GM18517 (cell line): Measurements from ENCODE around the gene ATP13A1.

Experiments used
- ATAC-seq: cut with Tn5 transposase; IDR thresholded peaks from one replicate; pipeline ENCODE4 v1.9.1; 2021; ENCODE audit warnings: mild to moderate bottlenecking, moderate library complexity; ENCODE audit not compliant: unreplicated experiment

Gene ATP13A1

GRCh38 chr19:19645233-19645870 lies 18.1 kb downstream of the ATP13A1 start:
- ATAC-seq, result no peak

GRCh38 chr19:19644054-19644388 lies 19.5 kb downstream of the ATP13A1 start:
- no peak for ATAC-seq

DNA sequence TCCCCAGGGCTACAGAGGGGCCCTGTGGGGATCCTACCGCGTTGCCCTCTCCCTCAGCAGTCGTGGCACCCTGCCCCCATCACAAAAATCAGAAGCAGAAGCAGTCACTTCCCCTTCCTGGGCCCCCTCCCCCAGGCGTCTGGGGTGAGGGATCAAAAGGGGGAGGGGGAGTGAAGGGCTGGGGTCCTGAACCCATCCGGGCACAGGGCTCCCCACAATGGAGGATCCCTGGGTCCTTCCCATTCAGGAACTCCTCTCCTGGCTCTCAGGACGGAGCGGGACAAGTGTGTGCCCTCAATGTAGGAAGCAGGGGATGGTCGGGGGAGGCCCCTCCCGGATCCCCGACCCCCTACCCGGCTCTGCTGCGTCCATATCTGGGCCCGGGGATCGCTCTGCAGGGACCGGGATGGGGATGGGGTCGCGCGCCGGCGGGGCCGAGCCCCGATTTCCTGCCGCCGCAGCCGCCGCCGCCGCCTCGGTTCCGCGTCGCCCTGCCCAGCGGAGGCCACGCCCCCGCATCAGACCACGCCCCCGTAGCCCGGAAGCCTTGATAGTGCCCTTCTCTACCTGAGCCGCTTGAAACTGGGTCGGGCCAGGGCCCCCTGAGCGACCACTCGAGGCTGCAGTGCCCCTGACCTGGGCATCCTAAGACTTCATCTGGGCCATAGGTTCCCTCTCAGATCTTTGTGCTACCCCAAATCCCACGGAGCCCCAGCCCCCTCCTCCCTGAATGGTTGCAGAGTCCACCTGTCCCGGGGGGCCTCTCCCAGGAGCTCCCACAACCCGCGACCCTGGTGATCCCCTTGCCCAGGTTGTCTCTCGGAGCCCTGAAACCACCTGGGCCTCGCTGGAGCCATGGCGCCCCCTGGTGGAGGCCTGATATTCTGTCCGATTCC lies 20.1 kb downstream of the ATP13A1 start, which contains the start of gene GMIP:
Gene GMIP (minus strand): TSS at position 500 of the 896 bp plus-strand sequence. CDS start 128 bp downstream, at position 372.
- ATAC-seq, result no peak

GRCh38 chr19:19642506-19643157 lies 20.8 kb downstream of the ATP13A1 start:
- no peak for ATAC-seq

DNA sequence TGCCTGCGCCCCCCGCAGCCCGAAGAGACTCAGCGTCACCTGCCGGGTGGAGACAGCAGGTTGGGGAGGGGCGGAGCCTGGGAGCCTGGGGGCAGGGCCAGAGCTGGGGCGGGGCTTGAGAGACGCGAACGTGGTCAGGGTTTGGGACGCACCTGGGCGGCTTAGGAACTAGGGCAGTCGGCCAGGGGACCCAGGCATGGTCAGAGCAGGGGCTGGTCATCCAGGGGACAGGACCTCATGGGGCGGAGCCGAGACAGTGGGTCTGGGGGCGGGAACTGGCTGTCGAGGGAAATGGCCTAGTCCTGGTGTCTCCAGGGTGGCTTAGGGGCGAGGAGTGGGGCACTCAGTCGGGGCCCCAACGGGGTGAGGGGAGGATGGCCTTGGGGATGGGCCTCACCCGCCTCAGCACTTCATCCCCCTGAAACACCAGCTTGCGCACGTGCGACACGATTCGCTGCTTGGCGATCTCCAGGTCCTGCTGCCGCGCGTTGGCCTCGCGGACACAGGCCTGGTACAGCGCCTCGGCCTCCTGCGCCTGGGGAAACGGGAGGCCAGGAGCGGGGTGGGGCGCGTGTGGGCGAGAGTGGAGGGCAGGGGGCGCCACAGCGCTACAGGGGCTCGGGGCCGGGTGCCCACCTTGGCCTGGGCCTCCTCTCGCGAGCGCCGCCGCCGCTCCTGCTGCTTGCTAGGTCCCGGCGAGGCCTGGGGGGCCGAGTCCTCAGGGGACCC lies 25.8 kb downstream of the ATP13A1 start:
- ATAC-seq, result no peak

- no peak for ATAC-seq
Measured at GRCh38 chr19:19637186-19637522, 26.3 kb downstream of the ATP13A1 start.

DNA sequence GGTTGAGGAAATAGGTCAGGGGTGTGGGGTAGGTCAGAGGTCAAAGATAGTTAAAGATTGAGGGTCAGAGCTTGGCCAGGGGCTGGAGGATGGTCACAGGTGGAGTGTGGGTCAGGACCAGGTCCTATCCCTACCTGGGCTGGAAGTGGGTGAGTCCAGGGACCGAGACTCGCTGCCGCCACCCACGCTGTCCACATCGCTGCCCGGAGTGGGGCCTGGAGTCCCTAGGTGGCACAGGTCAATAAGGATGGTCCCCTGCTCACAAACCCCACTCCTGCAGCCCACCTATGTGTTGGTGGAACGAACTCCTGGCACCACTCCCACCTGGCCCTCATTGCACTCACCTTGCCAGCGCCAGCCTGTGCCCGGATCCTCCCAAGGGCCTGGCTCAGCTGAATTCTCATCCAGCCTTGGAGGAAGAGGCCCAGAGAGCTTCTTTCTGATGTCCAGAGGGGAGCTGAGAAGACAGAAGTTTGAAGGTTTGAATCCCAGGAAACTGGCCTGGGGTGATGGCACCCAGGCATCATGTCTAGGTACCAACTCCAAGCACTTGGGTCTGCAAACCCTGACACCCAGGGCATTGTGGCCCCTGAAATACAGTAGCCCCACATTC lies 26.8 kb downstream of the ATP13A1 start:
- no peak for ATAC-seq

DNA sequence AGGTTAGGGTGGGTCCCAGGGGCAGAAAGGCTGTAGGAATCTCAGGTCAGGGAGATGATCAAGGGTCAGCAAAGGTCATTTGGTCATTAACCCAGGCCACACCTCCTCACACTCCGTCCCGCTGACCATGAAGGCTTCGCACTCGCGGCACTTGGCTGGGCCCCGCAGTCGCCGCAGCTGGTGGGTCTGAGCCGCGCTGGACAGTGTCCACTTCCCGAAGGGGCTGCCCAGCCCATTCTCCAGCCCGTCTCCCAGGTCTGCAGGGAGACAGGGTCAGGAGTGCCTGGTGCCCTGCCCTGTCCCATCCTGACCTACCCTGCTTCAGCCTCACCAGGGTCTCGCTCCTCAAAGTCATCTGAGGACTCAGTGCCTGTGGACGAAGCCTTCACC lies 28.2 kb downstream of the ATP13A1 start:
- no peak for ATAC-seq

- no peak for ATAC-seq
Measured at GRCh38 chr19:19634516-19635312, 28.8 kb downstream of the ATP13A1 start.

GRCh38 chr19:19633711-19634515 lies 29.6 kb downstream of the ATP13A1 start:
- no peak for ATAC-seq

DNA sequence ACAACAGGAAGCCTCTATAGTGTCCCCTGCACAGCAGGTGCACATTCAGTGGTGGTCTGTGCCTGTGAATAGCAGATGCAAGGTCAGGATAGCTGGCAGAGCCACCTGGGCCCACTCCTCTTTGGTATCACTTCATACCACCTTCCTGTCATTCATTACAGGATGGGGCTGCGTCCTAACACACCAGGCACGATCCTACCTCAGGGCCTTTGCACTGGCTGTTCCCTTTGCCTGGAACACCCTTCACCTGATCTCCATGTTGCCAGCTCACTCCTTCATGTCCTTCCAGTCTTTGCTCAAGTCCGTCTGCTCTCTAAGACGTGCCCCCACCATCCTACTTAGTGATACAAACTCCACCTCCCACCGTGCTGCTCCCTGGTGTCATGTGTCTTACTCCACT lies 30.8 kb downstream of the ATP13A1 start:
- ATAC-seq, result no peak

- no peak for ATAC-seq
Measured at GRCh38 chr19:19631346-19631745, 32.1 kb downstream of the ATP13A1 start.

DNA sequence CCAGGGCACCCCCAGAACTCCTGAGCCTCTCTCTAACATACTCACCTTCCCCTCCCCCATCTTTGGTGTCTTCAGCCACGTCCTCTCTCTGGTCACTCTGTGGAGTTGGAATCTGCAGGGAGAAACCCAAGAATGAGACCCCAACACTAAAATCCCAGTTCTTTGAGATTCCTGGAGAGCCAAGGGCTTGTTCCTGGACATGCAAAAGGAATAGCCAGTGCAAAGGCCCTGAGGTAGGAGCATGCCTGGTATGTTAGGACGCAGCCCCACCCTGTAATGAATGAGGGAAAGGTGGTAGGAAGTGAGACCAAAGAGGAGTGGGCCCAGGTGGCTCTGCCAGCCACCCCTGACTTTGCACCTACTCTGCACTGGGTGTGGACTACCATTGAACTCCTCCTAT lies 33.0 kb downstream of the ATP13A1 start:
- ATAC-seq, result no peak

DNA sequence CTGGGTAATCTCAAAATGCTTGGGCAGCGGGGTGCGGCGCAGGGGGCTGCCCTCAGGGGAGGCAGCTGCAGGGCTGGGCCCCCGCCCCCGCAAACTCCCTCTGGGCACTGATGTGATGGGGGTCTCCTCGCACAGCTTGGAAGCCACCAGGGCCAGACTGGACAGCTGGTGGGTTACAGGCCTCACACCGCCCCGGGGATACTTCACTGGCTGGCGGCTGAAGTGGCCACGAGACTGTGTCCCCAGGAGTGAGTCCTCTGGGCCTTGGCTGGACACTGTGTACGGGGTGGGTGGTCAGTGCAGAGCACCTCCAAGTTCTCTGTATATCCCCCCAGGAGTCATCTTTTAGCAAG lies 33.4 kb downstream of the ATP13A1 start:
- no peak for ATAC-seq

DNA sequence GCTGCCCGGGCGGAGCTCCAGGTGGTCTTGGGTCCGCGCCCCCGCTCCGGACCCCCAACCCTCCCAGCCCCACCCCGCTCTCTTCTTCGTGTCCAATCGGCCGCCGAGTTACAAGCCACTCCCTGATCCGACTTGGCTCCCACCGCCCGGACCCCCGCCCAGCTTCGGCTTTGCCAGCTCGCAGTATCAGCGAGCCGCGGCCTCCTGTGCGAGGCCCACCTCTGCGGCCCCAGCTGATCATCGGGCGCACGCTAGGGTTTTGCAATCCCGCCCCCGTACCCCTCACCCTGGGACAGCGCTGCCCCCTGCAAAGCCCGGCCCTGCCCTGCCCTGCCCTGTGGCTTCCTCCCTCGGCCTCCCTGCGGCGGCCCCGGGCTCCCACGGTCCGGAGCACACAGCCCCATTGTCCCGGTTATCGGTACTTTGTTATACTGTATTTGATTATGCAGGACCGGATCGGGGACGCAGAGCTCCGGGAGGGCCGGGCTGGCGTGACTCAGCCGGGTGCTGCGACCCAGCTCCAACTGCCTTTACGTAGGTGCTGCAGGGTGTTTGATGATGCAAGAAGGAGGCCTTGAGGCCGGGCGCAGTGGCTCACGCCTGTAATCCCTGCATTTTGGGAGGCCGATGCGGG lies 34.9 kb downstream of the ATP13A1 start:
- ATAC-seq, result no peak

- ATAC-seq, result no peak
Measured at GRCh38 chr19:19627621-19628500, 35.6 kb downstream of the ATP13A1 start, which contains the start of gene LPAR2. LPAR2 (minus strand) TSS chr19:19628220; CDS start chr19:19627275, 945 bp downstream.

DNA sequence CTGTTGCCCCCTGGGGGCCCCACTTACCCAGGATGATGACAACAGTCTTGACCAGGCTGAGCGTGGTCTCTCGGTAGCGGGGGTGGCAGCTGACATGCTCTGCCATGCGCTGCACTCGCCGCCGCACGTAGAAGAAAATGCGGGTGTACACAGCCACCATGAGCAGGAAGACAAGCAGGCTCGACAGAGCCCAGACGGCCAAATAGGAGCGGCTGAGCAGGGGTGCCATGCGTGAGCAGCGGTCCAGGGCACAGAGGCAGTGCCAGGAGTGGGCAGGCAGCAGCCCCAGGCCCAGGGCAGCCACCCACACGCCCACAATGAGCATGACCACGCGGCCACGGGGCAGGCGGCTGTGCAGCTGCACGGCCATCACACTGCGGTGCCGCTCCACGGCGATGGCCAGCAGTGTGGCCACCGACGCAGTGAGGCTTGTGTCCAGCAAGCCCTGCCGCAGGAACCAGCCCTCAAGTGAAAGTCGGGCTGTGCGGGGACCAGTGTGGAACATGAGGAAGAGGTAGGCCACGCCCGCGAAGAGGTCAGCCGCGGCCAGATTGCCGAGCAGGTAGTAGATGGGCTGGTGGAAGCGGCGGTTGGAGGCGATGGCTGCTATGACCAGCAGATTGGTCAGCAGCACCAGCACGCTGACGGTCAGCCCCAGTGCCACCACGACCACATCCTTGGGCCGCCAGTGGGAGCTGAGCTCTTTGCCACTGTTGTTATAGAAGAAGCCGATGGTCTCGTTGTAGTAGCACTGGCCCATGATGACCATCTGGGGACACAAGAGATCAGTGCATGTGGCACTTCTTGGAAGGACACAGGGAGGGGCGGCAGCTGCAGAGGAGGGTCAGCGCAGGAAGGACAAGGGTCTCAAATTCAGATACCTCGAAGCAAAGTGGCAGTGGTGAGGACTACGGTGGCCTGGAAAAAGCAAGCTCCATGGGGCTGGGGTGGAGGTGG lies 36.7 kb downstream of the ATP13A1 start:
- no peak for ATAC-seq
